IPS-20b (cell line): ENCODE data around the gene BCL3.

Source experiments
- H3K27ac ChIP-seq: one replicate; pipeline ENCODE4 v1.5.1; 2013; ENCODE audit warnings: low read length
- H3K27me3 ChIP-seq: 2 replicates; pipeline ENCODE4 v1.6.1; 2013; ENCODE audit warnings: mild to moderate bottlenecking, low read length, inconsistent platforms; ENCODE audit not compliant: insufficient read depth
- H3K36me3 ChIP-seq: 2 replicates; pipeline ENCODE4 v1.6.1; 2013; ENCODE audit warnings: low read depth, mild to moderate bottlenecking, inconsistent platforms, low read length, moderate library complexity; ENCODE audit not compliant: insufficient read depth
- H3K4me1 ChIP-seq: 2 replicates; pipeline ENCODE4 v1.6.1; 2013; ENCODE audit warnings: mild to moderate bottlenecking, control low read depth, inconsistent platforms, low read length, moderate library complexity; ENCODE audit not compliant: insufficient read depth
- H3K4me3 ChIP-seq: 2 replicates; pipeline ENCODE4 v1.5.1; 2013; ENCODE audit warnings: mild to moderate bottlenecking, low read length, inconsistent platforms
- H3K9ac ChIP-seq: 2 replicates; pipeline ENCODE4 v1.6.1; 2013; ENCODE audit warnings: low read depth, mild to moderate bottlenecking, inconsistent platforms, low read length, moderate library complexity
- H3K9me3 ChIP-seq: 2 replicates; pipeline ENCODE4 v1.6.1; 2013; ENCODE audit warnings: mild to moderate bottlenecking, low read depth, low read length, inconsistent platforms; ENCODE audit not compliant: insufficient read depth

Gene BCL3

GRCh38 chr19:44745887-44746600 is 2.5 kb upstream of the BCL3 start:
- H3K9ac ChIP-seq = no peak overlapping the region
- no peak overlapping the region for H3K4me3 ChIP-seq
- H3K4me1 ChIP-seq = peaks cover 2% of the 10 kb centered on the region; the same call in 1 of the 2 replicates
- H3K9me3 ChIP-seq = no peaks in the 10 kb centered on the region
- no peak overlapping the region for H3K27ac ChIP-seq
- no peaks in the 10 kb centered on the region for H3K36me3 ChIP-seq
- peaks cover 64% of the 10 kb centered on the region for H3K27me3 ChIP-seq

DNA sequence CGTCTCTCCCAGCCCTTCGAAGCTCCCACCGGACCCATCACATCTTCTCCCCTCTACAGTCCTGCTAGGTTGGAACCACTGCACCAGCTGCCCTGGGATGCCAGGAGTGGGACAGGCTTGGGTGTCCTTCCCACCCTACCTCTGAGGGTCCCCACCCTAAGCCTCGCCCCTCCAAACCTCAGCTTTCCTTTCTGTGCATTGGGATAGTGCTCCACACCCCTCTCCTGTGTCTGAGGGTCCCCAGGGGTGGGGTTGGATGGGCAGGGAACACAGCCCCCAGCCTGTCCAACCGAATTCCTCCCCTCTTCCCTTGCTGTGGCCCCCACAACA is 1.9 kb upstream of the BCL3 start:
- Histone ChIP-seq H3K27ac (no peak overlapping the region), H3K4me3 (no peak overlapping the region), H3K9me3 (no peaks in the 10 kb centered on the region), H3K27me3 (peaks cover 69% of the 10 kb centered on the region), H3K4me1 (peaks cover 2% of the 10 kb centered on the region; the same call in 1 of the 2 replicates), H3K9ac (no peak overlapping the region), H3K36me3 (no peaks in the 10 kb centered on the region)

DNA sequence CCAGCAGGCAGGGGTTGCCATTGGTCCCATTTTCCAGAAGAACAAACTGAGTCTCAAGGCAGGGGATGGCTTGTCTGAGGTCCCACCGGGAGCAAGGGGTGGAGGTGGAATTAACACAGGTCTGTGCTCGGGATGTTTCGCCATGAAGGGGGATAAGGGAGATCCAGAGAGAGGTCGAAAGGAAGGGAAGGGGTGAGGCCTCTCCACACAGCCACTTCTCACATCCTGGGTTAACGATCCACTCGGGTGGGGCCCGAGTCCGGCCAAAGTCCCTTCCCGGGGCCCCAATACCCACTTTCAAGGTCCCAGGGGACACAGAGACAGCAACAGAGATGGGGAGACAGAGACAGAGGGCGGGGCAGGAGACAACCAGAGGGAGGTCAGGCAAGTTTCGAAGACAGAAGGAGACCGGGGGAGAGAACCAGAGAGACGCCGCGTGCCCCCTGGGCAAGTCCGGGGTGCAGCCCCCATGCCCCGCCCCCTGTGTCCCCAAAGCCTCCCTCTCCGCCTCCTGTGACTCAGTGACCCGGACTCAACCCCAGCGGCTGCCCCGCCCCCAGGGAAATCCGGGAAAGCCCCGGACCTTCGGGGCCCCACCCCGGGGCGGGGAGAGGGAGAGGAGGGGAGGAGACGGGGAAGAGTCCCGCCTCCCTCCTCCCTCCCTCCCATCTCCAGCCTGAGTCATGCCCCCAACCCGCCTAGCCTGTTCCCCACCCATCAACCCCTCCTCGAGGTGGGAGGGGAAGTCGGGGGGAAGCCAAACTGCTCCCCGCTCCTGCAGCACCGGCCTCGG is 1.4 kb upstream of the BCL3 start:
- H3K4me1 ChIP-seq = peaks cover 2% of the 10 kb centered on the region; the same call in 1 of the 2 replicates
- H3K36me3 ChIP-seq = no peaks in the 10 kb centered on the region
- H3K27ac ChIP-seq = no peak overlapping the region
- no peak overlapping the region; the same call in 1 of the 2 replicates for H3K9ac ChIP-seq
- H3K9me3 ChIP-seq = no peaks in the 10 kb centered on the region
- peak overlapping the region; percentile 80 for H3K4me3 ChIP-seq
- H3K27me3 ChIP-seq = peaks cover 75% of the 10 kb centered on the region

GRCh38 chr19:44747739-44748425 is 626 bp upstream of the BCL3 start:
- Histone ChIP-seq H3K36me3 (no peaks in the 10 kb centered on the region), H3K4me1 (peaks cover 2% of the 10 kb centered on the region; the same call in 1 of the 2 replicates), H3K27ac (no peak overlapping the region), H3K27me3 (peaks cover 82% of the 10 kb centered on the region), H3K9me3 (no peaks in the 10 kb centered on the region), H3K9ac (peak overlapping the region; percentile 45; the same call in 1 of the 2 replicates), H3K4me3 (peak overlapping the region; percentile 80)

- Histone ChIP-seq H3K27me3 (peaks cover 96% of the 10 kb centered on the region), H3K27ac (no peak overlapping the region), H3K9me3 (no peaks in the 10 kb centered on the region), H3K4me1 (peaks cover 8% of the 10 kb centered on the region; the same call in 1 of the 2 replicates), H3K9ac (no peak overlapping the region), H3K4me3 (0 out of 2 replicates have a peak overlapping the region, but pooled peaks have one; percentile 43), H3K36me3 (no peaks in the 10 kb centered on the region)
Observed at GRCh38 chr19:44749292-44749691, 784 bp downstream of the BCL3 start.

- H3K4me1 ChIP-seq = peaks cover 8% of the 10 kb centered on the region; the same call in 1 of the 2 replicates
- no peak overlapping the region for H3K4me3 ChIP-seq
Observed at GRCh38 chr19:44749994-44750393, 1.5 kb downstream of the BCL3 start.

DNA sequence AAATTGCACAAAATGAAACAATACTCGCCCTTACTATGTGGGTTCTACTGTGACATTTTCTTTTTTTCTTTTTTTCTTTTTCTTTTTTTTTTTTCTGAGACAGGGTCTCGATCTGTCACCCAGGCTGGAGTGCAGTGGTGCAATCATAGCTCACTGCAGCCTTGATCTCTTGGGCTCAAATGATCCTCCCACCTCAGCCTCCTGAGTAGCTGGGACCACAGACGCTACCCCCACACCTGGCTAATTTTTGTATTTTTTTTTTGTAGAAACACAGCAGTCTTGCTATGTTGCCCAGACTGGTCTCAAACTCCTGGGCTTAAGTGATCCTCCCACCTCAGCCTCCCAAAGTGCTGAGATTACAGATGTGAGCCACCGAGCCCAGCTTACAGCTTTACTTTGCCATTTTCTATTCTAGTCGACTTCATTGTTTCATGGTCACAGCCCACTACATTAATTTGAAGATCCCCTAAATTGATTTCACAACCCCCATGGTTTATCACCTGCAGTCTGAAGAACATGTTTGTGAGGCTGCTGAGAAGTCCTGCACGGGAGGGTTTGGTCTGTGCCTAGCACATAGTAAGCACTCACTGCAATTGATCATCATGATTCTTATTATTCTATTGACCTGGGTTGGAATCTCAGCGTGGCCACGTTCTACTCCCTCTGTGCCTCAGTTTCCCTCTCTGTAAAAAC is 3.8 kb downstream of the BCL3 start:
- H3K9me3 ChIP-seq = no peaks in the 10 kb centered on the region
- no peaks in the 10 kb centered on the region for H3K36me3 ChIP-seq
- H3K4me3 ChIP-seq = no peak overlapping the region
- H3K27me3 ChIP-seq = peaks cover 98% of the 10 kb centered on the region
- H3K4me1 ChIP-seq = peaks cover 6% of the 10 kb centered on the region; the same call in 1 of the 2 replicates
- no peak overlapping the region for H3K27ac ChIP-seq
- H3K9ac ChIP-seq = no peak overlapping the region

More at GRCh38 chr19:44749994-44750393, 1.5 kb downstream of the BCL3 start:
- H3K36me3 ChIP-seq = no peaks in the 10 kb centered on the region
- H3K9me3 ChIP-seq = no peaks in the 10 kb centered on the region
- no peak overlapping the region for H3K9ac ChIP-seq
- H3K27ac ChIP-seq = no peak overlapping the region
- H3K27me3 ChIP-seq = peaks cover 98% of the 10 kb centered on the region

- Histone ChIP-seq H3K27ac (no peak overlapping the region), H3K27me3 (peaks cover 98% of the 10 kb centered on the region)
Observed at GRCh38 chr19:44752816-44753625, 4.5 kb downstream of the BCL3 start.

GRCh38 chr19:44753626-44753931 is 5.1 kb downstream of the BCL3 start:
- peak overlapping the region; percentile 65 for H3K4me3 ChIP-seq
- no peaks in the 10 kb centered on the region for H3K36me3 ChIP-seq
- H3K9ac ChIP-seq = no peak overlapping the region
- H3K9me3 ChIP-seq = no peaks in the 10 kb centered on the region
- peaks cover 100% of the 10 kb centered on the region for H3K27me3 ChIP-seq
- peaks cover 10% of the 10 kb centered on the region; the same call in 1 of the 2 replicates for H3K4me1 ChIP-seq
- H3K27ac ChIP-seq = no peak overlapping the region

More at GRCh38 chr19:44752816-44753625, 4.5 kb downstream of the BCL3 start:
- peaks cover 6% of the 10 kb centered on the region; the same call in 1 of the 2 replicates for H3K4me1 ChIP-seq
- no peaks in the 10 kb centered on the region for H3K9me3 ChIP-seq
- no peak overlapping the region for H3K9ac ChIP-seq
- H3K4me3 ChIP-seq = peak overlapping the region; percentile 44
- H3K36me3 ChIP-seq = no peaks in the 10 kb centered on the region

DNA sequence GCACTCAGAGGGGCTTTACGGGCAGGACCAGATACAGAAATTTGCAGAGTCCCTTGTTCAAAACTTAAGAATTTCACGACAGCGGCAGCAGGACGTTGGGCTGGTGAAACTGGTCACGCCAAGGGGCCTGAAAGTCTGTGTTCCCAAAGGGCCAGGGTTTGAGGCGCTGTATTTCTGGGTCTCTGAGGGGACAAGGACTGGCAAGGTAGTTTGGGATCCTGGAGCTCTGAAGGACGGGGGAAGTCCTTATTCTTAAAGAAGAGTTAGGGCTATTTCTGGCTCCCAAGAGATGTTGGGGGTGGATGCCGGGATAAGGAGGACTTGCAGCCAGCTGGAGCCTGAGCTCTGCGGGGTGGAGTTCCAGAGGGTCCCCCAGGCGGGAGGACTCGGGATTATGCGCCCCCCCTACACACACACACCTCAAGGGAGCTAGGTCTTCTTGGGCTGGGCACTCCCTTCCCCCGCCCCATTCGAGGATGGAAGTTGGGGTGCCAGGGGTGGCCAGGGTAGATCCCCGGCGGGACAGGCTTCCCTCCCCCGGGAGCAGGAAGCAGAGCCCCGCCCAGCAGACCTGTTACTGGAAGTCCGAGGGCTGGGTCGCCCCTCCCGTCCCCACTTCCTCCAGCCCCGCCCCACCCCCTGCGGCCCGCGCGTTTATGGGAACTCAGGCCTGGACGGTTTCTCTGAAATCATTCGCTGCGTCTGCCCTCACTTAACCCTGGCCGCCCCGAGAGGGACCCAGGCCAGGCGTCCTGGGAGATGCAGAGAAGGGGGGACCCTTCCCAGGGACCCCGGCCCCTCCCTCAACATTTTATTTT is 5.6 kb downstream of the BCL3 start:
- H3K4me1 ChIP-seq = peaks cover 10% of the 10 kb centered on the region; the same call in 1 of the 2 replicates
- no peaks in the 10 kb centered on the region for H3K9me3 ChIP-seq
- peak overlapping the region; percentile 41 for H3K9ac ChIP-seq
- H3K36me3 ChIP-seq = no peaks in the 10 kb centered on the region
- H3K27me3 ChIP-seq = peaks cover 96% of the 10 kb centered on the region
- H3K4me3 ChIP-seq = peak overlapping the region; percentile 65
- H3K27ac ChIP-seq = no peak overlapping the region
